GM23338 (cell line): ENCODE data around the gene EHBP1L1.

ENCODE experiments used
- CREB1 ChIP-seq: fragments of 250-450 bp; sonication (Bioruptor Pico); IDR thresholded peaks from 2 replicates; pipeline ENCODE4 v1.5.0; 2020; ENCODE audit warnings: low read depth, mild to moderate bottlenecking, moderate library complexity
- EZH2phosphoT487 ChIP-seq: fragments of 200-600 bp; sonication (generic); IDR thresholded peaks from one replicate; pipeline ENCODE4 v1.8.1; 2018; ENCODE audit warnings: antibody characterized with exemption; ENCODE audit not compliant: unreplicated experiment
- POLR2AphosphoS5 ChIP-seq: IDR thresholded peaks from 2 replicates; pipeline ENCODE4 v1.6.1; 2016; ENCODE audit warnings: antibody characterized with exemption, low read depth
- TF ChIP-seq, protein P1 (sequence below), 2 experiments: fragments of 200-600 bp in 1 of 2; sonication (generic) in 1 of 2; conservative IDR thresholded peaks; 2 replicates each; pipeline versions ENCODE4 v1.5.1 to v1.6.1; 2016 to 2017; ENCODE audit warnings: antibody characterized with exemption in 2 of 2, low read depth in 2 of 2, mild to moderate bottlenecking in 2 of 2, moderate library complexity in 1 of 2
- TF ChIP-seq, protein P2 (sequence below): IDR thresholded peaks from one replicate; pipeline ENCODE4 v1.6.1; 2018; ENCODE audit warnings: antibody characterized with exemption; ENCODE audit not compliant: unreplicated experiment

DNA sequence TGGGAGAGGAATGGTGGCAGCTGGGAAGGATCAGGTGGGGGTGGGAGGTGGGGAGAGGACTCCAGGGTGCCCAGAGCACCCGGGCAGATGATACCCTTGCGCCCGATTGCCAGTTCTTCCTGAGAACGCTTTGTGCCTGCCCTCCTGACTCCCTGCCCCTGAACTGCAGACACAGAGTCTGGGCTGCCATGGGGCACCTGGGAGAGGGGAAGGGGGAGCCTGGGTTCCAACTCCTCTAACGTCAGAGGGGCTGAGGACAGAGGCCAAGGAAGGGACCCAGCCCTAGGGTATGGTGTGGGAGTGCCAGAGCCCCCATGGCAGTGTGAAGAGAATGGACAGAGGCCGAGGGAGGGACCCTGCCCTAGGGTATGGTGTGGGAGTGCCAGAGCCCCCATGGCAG, 20.7 kb downstream of the EHBP1L1 start:
- TF ChIP-seq, protein P1, sequence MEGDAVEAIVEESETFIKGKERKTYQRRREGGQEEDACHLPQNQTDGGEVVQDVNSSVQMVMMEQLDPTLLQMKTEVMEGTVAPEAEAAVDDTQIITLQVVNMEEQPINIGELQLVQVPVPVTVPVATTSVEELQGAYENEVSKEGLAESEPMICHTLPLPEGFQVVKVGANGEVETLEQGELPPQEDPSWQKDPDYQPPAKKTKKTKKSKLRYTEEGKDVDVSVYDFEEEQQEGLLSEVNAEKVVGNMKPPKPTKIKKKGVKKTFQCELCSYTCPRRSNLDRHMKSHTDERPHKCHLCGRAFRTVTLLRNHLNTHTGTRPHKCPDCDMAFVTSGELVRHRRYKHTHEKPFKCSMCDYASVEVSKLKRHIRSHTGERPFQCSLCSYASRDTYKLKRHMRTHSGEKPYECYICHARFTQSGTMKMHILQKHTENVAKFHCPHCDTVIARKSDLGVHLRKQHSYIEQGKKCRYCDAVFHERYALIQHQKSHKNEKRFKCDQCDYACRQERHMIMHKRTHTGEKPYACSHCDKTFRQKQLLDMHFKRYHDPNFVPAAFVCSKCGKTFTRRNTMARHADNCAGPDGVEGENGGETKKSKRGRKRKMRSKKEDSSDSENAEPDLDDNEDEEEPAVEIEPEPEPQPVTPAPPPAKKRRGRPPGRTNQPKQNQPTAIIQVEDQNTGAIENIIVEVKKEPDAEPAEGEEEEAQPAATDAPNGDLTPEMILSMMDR (conservative IDR thresholded peaks at IDR 0.05; ENCODE audit: low read depth in 2 of 2): no peak
- TF ChIP-seq POLR2AphosphoS5 (no peak), EZH2phosphoT487 (no peak), CREB1 (CRISPR knock-in tag) (no peak)
- TF ChIP-seq, protein P2, sequence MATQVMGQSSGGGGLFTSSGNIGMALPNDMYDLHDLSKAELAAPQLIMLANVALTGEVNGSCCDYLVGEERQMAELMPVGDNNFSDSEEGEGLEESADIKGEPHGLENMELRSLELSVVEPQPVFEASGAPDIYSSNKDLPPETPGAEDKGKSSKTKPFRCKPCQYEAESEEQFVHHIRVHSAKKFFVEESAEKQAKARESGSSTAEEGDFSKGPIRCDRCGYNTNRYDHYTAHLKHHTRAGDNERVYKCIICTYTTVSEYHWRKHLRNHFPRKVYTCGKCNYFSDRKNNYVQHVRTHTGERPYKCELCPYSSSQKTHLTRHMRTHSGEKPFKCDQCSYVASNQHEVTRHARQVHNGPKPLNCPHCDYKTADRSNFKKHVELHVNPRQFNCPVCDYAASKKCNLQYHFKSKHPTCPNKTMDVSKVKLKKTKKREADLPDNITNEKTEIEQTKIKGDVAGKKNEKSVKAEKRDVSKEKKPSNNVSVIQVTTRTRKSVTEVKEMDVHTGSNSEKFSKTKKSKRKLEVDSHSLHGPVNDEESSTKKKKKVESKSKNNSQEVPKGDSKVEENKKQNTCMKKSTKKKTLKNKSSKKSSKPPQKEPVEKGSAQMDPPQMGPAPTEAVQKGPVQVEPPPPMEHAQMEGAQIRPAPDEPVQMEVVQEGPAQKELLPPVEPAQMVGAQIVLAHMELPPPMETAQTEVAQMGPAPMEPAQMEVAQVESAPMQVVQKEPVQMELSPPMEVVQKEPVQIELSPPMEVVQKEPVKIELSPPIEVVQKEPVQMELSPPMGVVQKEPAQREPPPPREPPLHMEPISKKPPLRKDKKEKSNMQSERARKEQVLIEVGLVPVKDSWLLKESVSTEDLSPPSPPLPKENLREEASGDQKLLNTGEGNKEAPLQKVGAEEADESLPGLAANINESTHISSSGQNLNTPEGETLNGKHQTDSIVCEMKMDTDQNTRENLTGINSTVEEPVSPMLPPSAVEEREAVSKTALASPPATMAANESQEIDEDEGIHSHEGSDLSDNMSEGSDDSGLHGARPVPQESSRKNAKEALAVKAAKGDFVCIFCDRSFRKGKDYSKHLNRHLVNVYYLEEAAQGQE: no peak
